ENCODE results near the gene VAT1. TPM values are rescaled to one million over a fixed set of nuclear protein-coding genes. Genes with fewer than 3 reads are reported as not detected.
A peak's percentile ranks its signal among the peaks of the same experiment; 100 is the strongest.

VAT1 gene
- total and polyA plus RNA-seq, 2 donors (not counting 1 experiment from before 2014, with no cell fraction given) = 20.4 to 90.7 TPM

- H3K4me3 Mint-ChIP-seq = no peak overlapping the region
- DNase-seq (peak; percentile 6), ATAC-seq (ENCODE audit: low read depth) (no peak)
- Histone ChIP-seq H3K9me3 (ENCODE audit: control extremely low read depth in 1 of 3, control insufficient read depth in 2 of 3, insufficient read depth in 1 of 3, low read length in 2 of 3) (no peaks in the 10 kb centered on the region), H3K4me1 (ENCODE audit: control insufficient read depth in 2 of 2, insufficient read depth in 2 of 2, low read length in 2 of 2) (no peaks in the 10 kb centered on the region), H3K27ac (ENCODE audit: low read length in 2 of 2) (no peak overlapping the region), H3K4me3 (ENCODE audit: control extremely low read depth in 1 of 5, extremely low read depth in 1 of 5, insufficient read depth in 1 of 5, low read depth in 2 of 5, low read length in 4 of 5) (no peak overlapping the region), H3K79me2 (ENCODE audit: control insufficient read depth, insufficient read depth, low read length) (peaks cover 21% of the 10 kb centered on the region), H4K20me1 (ENCODE audit: control insufficient read depth, insufficient read depth, low read length, poor library complexity, severe bottlenecking) (no peaks in the 10 kb centered on the region), H2AFZ (ENCODE audit: insufficient read depth, low read depth, low read length, poor library complexity, severe bottlenecking) (no peak overlapping the region), H3K4me2 (replicated peaks; ENCODE audit: low read depth, low read length, poor library complexity, severe bottlenecking) (no peak overlapping the region), H3K9ac (ENCODE audit: low read length) (no peak overlapping the region), H3K27me3 (replicated peaks in 1 of 4; ENCODE audit: control extremely low read depth in 1 of 4, control insufficient read depth in 3 of 4, insufficient read depth in 4 of 4, low read length in 3 of 4) (no peaks in the 10 kb centered on the region), H3K36me3 (replicated peaks in 1 of 2; ENCODE audit: control extremely low read depth in 1 of 2, control insufficient read depth in 1 of 2, extremely low read depth in 1 of 2, insufficient read depth in 2 of 2, low read length in 1 of 2) (peaks cover 0 to 26% of the 10 kb centered on the region in 2 experiments)
- TF ChIP-seq EZH2 (IDR thresholded peaks at IDR 0.05; ENCODE audit: borderline replicate concordance, insufficient read depth, low read depth, low read length, poor library complexity, severe bottlenecking) (no peak), CTCF (IDR thresholded peaks at IDR 0.05) (no peak)
- peaks cover 5% of the 10 kb centered on the region for H3K4me1 Mint-ChIP-seq
- H3K27ac Mint-ChIP-seq = peak overlapping the region; percentile 20
- H3K9me3 Mint-ChIP-seq (ENCODE audit: insufficient read depth) = no peaks in the 10 kb centered on the region
- intact Hi-C loops (cut with micrococcal nuclease) = no loop called here
- POLR2A ChIA-PET = no interaction called here
- WGBS (ENCODE audit: insufficient coverage) = 100% methylated on average over 8 of the region's 8 CpGs
- H3K27me3 Mint-ChIP-seq = no peaks in the 10 kb centered on the region
- CTCF ChIA-PET = interaction anchor here (1.1 kb wide), 1 partner anchor 15 kb away, joined by 3 read pairs; no protein-coding TSS in a partner anchor
These were observed 8.9 kb downstream of the VAT1 start for GRCh38 chr17:43013296-43013695.

GRCh38 chr17:43011728-43012472 is 10.3 kb downstream of the VAT1 start:
- Histone ChIP-seq H3K4me3 (ENCODE audit: control extremely low read depth in 1 of 5, extremely low read depth in 1 of 5, insufficient read depth in 1 of 5, low read depth in 2 of 5, low read length in 4 of 5) (no peak overlapping the region), H3K9ac (ENCODE audit: low read length) (no peak overlapping the region), H3K4me1 (ENCODE audit: control insufficient read depth in 2 of 2, insufficient read depth in 2 of 2, low read length in 2 of 2) (peaks cover 3 to 7% of the 10 kb centered on the region in 2 donors), H3K4me2 (replicated peaks; ENCODE audit: low read depth, low read length, poor library complexity, severe bottlenecking) (no peak overlapping the region), H3K79me2 (ENCODE audit: control insufficient read depth, insufficient read depth, low read length) (peaks cover 34% of the 10 kb centered on the region), H3K27me3 (replicated peaks in 1 of 4; ENCODE audit: control extremely low read depth in 1 of 4, control insufficient read depth in 3 of 4, insufficient read depth in 4 of 4, low read length in 3 of 4) (no peaks in the 10 kb centered on the region), H3K36me3 (replicated peaks in 1 of 2; ENCODE audit: control extremely low read depth in 1 of 2, control insufficient read depth in 1 of 2, extremely low read depth in 1 of 2, insufficient read depth in 2 of 2, low read length in 1 of 2) (peaks cover 0 to 26% of the 10 kb centered on the region in 2 experiments), H2AFZ (ENCODE audit: insufficient read depth, low read depth, low read length, poor library complexity, severe bottlenecking) (no peak overlapping the region), H4K20me1 (ENCODE audit: control insufficient read depth, insufficient read depth, low read length, poor library complexity, severe bottlenecking) (no peaks in the 10 kb centered on the region), H3K27ac (ENCODE audit: low read length in 2 of 2) (no peak overlapping the region), H3K9me3 (ENCODE audit: control extremely low read depth in 1 of 3, control insufficient read depth in 2 of 3, insufficient read depth in 1 of 3, low read length in 2 of 3) (no peaks in the 10 kb centered on the region)
- CTCF ChIA-PET = interaction anchor here (0.8 to 1.3 kb wide), 3 partner anchors 10 to 327 kb away, joined by 3 read pairs; no protein-coding TSS in a partner anchor
- intact Hi-C loops (cut with micrococcal nuclease) = no loop called here
- WGBS (ENCODE audit: insufficient coverage) = 100% methylated on average over 11 of the region's 15 CpGs
- POLR2A ChIA-PET = no interaction called here
- DNase-seq (no peak), ATAC-seq (ENCODE audit: low read depth) (no peak)
- TF ChIP-seq CTCF (IDR thresholded peaks at IDR 0.05) (no peak), EZH2 (IDR thresholded peaks at IDR 0.05; ENCODE audit: borderline replicate concordance, insufficient read depth, low read depth, low read length, poor library complexity, severe bottlenecking) (no peak)
- H3K4me3 Mint-ChIP-seq = no peak overlapping the region
- no peaks in the 10 kb centered on the region for H3K9me3 Mint-ChIP-seq (ENCODE audit: insufficient read depth)
- H3K4me1 Mint-ChIP-seq = peaks cover 9% of the 10 kb centered on the region
- H3K27ac Mint-ChIP-seq = no peak overlapping the region
- no peaks in the 10 kb centered on the region for H3K27me3 Mint-ChIP-seq

All from B cell (primary cell).